ENCODE measurements around the gene CCDC43.
A peak's percentile ranks its signal among the peaks of the same experiment; 100 is the strongest.
"Not testable (repeated sequence)": the region's sequence is repeated elsewhere in the genome, so short reads cannot be mapped to it uniquely, and the experiment has no call there.

Gene CCDC43

DNA sequence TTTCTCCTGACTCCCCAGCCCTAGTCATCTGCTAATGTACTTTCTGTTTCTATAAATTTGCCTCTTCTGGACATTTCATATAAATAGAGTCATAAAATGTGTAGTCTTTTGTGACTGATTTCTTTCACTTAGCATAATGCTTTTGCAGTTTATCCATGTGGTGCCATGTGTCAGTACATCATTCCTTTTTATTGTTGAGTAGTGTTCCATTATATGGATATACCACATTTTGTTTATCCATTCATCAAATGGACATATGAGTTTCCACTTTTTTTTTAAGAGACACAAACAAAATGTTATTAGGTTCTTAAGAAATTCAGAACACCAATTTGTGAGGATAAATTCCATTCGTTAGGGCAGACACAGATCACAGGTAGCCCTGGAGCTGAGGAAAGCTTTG lies 29.9 kb upstream of the CCDC43 start:
- H3K4me3 ChIP-seq (ENCODE audit: low read depth, low read length), result no peak overlapping the region
- no peak for DNase-seq (ENCODE audit: low read depth)
- TF ChIP-seq CTCF (IDR thresholded peaks at IDR 0.05; ENCODE audit: insufficient read depth, low read depth, low read length, missing control alignments), result no peak

DNA sequence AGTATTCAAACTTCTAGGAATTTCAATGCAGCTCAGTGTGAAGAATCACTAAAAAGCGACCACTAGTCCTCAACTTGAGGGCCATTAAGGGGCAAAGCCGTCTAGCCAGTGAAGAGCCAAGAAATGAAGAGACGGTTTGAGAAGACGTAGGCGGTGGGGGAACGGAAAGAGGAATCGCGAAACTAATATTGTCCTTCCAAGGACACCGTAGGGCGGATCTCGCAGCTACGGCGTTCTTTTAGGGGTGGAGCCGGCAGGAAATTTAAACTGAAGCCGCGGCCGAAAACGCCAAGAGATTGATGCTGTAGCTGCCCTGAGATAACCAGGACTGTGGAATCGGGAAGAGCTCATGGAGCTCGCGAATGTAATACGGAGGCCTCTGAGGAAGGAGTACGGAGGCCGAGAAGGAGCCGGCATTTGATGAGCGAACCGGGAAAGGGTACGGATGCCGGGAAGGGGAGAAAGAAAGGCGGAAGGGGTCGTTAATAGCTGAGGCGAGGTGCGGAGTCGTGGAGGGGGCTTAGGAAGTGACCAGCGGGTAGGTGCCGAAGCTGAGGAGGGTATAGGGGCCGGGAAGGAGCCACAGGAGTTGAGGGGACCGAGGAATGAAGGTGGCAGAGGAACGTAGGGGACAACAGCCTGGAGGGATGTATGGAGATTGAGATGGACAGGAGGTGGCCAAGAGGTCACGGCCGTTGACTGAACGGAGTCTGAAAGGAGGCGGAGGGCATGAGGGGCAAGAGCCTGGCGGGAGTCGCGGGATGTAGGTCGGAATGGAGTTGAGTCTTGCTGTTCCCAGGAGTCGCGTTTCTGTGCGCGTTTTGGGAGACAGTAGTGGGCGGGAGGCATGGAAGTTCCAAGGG lies 19.1 kb upstream of the CCDC43 start, which contains the start of gene DBF4B:
Gene DBF4B, plus strand, starts transcription at position 265 of the 863 bp plus-strand sequence. Its CDS starts 156 bp downstream, at position 421.
- TF ChIP-seq CTCF (IDR thresholded peaks at IDR 0.05; ENCODE audit: insufficient read depth, low read depth, low read length, missing control alignments), result no peak
- H3K4me3 ChIP-seq (ENCODE audit: low read depth, low read length), result peak within 1 kb of the TSS; percentile 75
- peak; percentile 95 for DNase-seq (ENCODE audit: low read depth)

DNA sequence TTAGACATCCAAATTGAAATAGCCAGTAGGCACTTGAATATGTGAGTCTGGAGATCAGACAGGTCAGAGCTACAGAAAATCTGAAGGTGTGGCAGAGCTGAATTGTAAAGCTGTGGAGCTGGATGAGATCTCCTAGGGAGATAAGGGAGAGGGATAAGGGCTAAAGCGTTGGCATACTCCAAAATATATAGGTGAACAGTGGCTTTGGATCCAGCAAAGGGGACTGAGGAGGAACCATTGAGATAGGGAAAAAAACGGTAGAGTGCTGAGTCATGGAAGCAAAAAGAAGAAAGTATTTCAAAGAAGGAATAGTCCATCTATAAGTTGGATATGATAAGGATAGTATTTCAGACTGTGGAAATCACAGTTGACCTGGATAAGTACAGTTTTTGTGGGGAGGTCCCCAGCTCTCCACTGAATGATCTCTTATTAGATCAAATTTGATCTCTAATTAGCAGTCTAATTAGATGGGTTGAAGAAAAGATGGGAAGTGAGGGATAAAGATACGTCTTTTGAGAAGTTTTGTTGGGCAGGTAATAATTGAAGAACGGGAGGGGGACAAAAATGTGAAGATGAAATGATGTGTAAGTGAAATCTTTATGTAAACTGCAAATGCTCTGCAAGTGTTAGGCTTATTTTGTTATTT lies 18.3 kb upstream of the CCDC43 start:
- H3K4me3 ChIP-seq (ENCODE audit: low read depth, low read length), result peak overlapping the region; percentile 75
- no peak for TF ChIP-seq CTCF (IDR thresholded peaks at IDR 0.05; ENCODE audit: insufficient read depth, low read depth, low read length, missing control alignments)
- no peak for DNase-seq (ENCODE audit: low read depth)

DNA sequence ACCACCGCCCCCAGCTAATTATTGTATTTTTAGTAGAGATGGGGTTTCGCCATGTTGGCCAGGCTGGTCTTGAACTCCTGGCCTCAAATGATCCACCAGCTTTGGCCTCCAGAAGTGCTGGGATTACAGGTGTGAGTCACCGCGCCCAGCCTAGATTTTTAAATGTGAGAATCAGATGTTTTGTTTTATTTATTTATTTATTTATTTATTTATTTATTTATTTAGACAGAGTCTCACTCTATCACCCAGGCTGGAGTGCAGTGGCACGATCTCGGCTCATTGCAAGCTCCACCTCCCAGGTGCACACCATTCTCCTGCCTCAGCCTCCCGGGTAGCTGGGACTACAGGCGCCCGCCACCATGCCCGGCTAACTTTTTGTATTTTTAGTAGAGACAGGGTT lies 10.7 kb upstream of the CCDC43 start:
- H3K4me3 ChIP-seq (ENCODE audit: low read depth, low read length), result not testable (repeated sequence)

GRCh38 chr17:44693609-44694008 lies 4.0 kb upstream of the CCDC43 start:
- no peak for DNase-seq (ENCODE audit: low read depth)
- no peak for TF ChIP-seq CTCF (IDR thresholded peaks at IDR 0.05; ENCODE audit: insufficient read depth, low read depth, low read length, missing control alignments)
- H3K4me3 ChIP-seq (ENCODE audit: low read depth, low read length), result no peak overlapping the region

More for the DNA sequence above, 10.7 kb upstream of the CCDC43 start:
- not testable (repeated sequence) for DNase-seq (ENCODE audit: low read depth)

- DNase-seq (ENCODE audit: low read depth), result peak; percentile 29
- H3K4me3 ChIP-seq (ENCODE audit: low read depth, low read length), result not testable (repeated sequence)
- peak; percentile 20 for TF ChIP-seq CTCF (IDR thresholded peaks at IDR 0.05; ENCODE audit: insufficient read depth, low read depth, low read length, missing control alignments)
Observed at GRCh38 chr17:44690746-44691306, 1.2 kb upstream of the CCDC43 start.

All from GM12865 (cell line).